ENCODE results near the gene CAPN13.

The CAPN13 gene

GRCh38 chr2:30709516-30709915 is 97.7 kb downstream of the CAPN13 start:
- TF ChIP-seq CTCF (IDR thresholded peaks at IDR 0.05), result no peak

- peak; percentile 42; the same call in 1 of the 2 replicates for TF ChIP-seq CTCF (IDR thresholded peaks at IDR 0.05)
Measured at GRCh38 chr2:30708491-30709290, 98.6 kb downstream of the CAPN13 start.

- TF ChIP-seq CTCF (IDR thresholded peaks at IDR 0.05), result 0 out of 2 replicates have a peak, but pooled peaks have one; percentile 14
Measured at GRCh38 chr2:30707304-30707903, 99.8 kb downstream of the CAPN13 start.

GRCh38 chr2:30706534-30707303 is 100.5 kb downstream of the CAPN13 start:
- TF ChIP-seq CTCF (IDR thresholded peaks at IDR 0.05), result peak; percentile 65

GRCh38 chr2:30705711-30706533 is 101.3 kb downstream of the CAPN13 start:
- TF ChIP-seq CTCF (IDR thresholded peaks at IDR 0.05), result no peak

GRCh38 chr2:30705056-30705455 is 102.2 kb downstream of the CAPN13 start:
- no peak for TF ChIP-seq CTCF (IDR thresholded peaks at IDR 0.05)

All from LNCAP (cell line).